Measurements from ENCODE around the gene VWA3B.

VWA3B gene

GRCh38 chr2:98346311-98347236, 259.6 kb downstream of the VWA3B start, which contains the start of gene CNGA3:
Gene CNGA3 (plus strand): TSS chr2:98346456. CDS start chr2:98369976, 23,520 bp downstream.
- DNase-seq = peak; percentile 44

GRCh38 chr2:98347298-98348065, 260.5 kb downstream of the VWA3B start:
- no peak for DNase-seq

- DNase-seq = no peak
Observed at GRCh38 chr2:98348066-98348561, 261.1 kb downstream of the VWA3B start.

GRCh38 chr2:98350411-98350810, 263.4 kb downstream of the VWA3B start:
- no peak for DNase-seq

GRCh38 chr2:98355881-98356280, 268.9 kb downstream of the VWA3B start:
- DNase-seq = no peak

- no peak for DNase-seq
Observed at GRCh38 chr2:98356729-98357128, 269.8 kb downstream of the VWA3B start.

- no peak for DNase-seq
Observed at GRCh38 chr2:98357849-98358248, 270.9 kb downstream of the VWA3B start.

- no peak for DNase-seq
Observed at GRCh38 chr2:98359986-98360385, 273.0 kb downstream of the VWA3B start.
